ENCODE measurements around the gene CHST8.
"Not testable (repeated sequence)": the region's sequence is repeated elsewhere in the genome, so short reads cannot be mapped to it uniquely, and the experiment has no call there.

The CHST8 gene

DNA sequence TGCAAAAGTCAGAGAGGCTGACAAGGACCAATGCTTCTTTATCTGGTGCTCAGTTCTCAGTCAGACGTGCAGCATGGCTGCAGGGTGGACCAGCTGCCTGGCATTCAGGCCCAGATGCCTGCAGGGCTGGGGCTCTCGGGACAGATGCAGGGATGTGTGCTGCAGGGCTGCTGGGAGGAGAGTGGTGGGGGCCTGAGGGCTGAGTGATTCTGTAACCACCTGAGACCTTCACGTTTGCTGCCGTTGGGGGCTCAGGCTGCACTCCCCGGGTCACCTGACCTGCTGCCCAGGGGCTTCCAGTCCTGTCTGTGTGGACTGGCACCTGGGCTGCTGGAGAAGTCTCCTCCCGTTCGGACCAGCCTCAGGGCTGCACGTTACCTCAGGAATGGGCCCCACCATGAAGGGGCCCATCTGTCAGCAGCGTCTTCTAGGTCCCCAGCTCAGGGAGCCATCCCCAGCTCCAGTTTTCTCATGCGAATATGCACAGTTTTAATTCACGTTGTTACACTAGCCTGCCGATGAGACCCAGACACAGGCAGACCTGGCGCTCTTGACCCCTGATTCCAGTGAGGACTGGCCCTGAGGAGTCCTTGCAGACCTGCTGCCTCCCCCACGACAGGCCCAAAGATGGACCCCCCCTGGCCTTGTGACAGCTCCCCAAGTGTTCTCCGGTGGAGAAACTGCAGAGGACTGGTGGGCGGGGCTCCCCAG lies 191.8 kb downstream of the CHST8 start:
- no peaks in the 10 kb centered on the region for H3K9me3 ChIP-seq (ENCODE audit: control insufficient read depth in 1 of 2, low read length in 2 of 2)
- peaks cover 6 to 31% of the 10 kb centered on the region in 2 donors for H3K36me3 ChIP-seq (ENCODE audit: control insufficient read depth in 1 of 2, insufficient read depth in 2 of 2, low read length in 2 of 2)

DNA sequence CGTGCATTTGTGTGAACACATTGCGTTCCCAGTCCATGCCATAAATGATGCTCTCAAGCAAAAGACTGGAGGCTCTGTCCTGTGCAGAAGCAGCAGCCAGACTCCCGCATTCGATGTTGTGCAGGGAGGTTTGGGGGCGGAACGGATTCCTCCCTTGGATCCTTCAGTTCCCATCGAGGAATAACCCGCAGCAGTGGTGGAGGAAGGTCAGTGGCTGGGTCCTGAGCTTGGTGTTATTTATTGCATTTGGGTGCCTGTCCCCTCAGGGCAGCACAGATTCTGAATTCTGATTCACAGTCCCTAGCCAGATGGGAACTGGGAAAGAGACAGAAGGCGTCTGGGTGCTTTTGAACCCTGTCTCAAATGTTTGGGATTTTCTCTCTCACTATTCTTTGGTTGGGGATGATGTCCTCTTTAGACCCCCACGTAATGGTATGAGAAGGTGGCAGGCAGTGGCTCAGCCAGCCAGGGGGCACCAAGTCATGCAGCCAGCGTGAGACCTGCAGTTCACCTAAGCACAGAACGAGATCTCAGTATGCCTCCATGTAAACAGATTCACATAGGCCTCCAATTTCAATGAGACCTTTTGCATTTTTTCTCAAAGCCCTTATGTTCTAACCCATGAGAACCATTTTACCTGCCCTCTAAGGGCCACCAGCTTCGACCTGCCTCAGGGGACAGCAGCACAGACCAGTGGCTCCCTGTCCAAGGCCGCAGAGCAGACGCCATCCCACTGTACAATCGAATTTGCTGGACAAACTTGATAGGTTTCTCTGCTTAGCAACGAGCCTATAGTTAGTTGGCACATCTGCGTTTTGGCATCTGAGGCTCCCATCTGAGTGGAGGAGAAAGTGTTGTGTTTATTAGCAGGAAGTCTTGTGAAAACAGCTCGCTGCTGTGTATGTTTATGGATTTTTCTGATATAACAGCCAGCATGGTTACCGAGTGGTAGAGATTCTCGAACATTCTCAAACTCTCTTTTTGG lies 192.7 kb downstream of the CHST8 start:
- H3K9me3 ChIP-seq (ENCODE audit: control insufficient read depth in 1 of 2, low read length in 2 of 2) = no peaks in the 10 kb centered on the region
- H3K27ac ChIP-seq (ENCODE audit: low read length) = no peak overlapping the region
- peaks cover 0 to 3% of the 10 kb centered on the region in 2 donors for H3K4me1 ChIP-seq (ENCODE audit: control insufficient read depth in 1 of 2, insufficient read depth in 2 of 2, low read length in 2 of 2)
- no peaks in the 10 kb centered on the region for H3K27me3 ChIP-seq (ENCODE audit: low read depth, low read length)
- H3K4me3 ChIP-seq (ENCODE audit: low read depth in 1 of 2, low read length in 2 of 2) = no peak overlapping the region
- peaks cover 6 to 28% of the 10 kb centered on the region in 2 donors for H3K36me3 ChIP-seq (ENCODE audit: control insufficient read depth in 1 of 2, insufficient read depth in 2 of 2, low read length in 2 of 2)

More for the DNA sequence above, 191.8 kb downstream of the CHST8 start:
- no peaks in the 10 kb centered on the region for H3K4me1 ChIP-seq (ENCODE audit: control insufficient read depth in 1 of 2, insufficient read depth in 2 of 2, low read length in 2 of 2)
- H3K27ac ChIP-seq (ENCODE audit: low read length) = no peak overlapping the region
- H3K4me3 ChIP-seq (ENCODE audit: low read depth in 1 of 2, low read length in 2 of 2) = no peak overlapping the region
- H3K27me3 ChIP-seq (ENCODE audit: low read depth, low read length) = no peaks in the 10 kb centered on the region

DNA sequence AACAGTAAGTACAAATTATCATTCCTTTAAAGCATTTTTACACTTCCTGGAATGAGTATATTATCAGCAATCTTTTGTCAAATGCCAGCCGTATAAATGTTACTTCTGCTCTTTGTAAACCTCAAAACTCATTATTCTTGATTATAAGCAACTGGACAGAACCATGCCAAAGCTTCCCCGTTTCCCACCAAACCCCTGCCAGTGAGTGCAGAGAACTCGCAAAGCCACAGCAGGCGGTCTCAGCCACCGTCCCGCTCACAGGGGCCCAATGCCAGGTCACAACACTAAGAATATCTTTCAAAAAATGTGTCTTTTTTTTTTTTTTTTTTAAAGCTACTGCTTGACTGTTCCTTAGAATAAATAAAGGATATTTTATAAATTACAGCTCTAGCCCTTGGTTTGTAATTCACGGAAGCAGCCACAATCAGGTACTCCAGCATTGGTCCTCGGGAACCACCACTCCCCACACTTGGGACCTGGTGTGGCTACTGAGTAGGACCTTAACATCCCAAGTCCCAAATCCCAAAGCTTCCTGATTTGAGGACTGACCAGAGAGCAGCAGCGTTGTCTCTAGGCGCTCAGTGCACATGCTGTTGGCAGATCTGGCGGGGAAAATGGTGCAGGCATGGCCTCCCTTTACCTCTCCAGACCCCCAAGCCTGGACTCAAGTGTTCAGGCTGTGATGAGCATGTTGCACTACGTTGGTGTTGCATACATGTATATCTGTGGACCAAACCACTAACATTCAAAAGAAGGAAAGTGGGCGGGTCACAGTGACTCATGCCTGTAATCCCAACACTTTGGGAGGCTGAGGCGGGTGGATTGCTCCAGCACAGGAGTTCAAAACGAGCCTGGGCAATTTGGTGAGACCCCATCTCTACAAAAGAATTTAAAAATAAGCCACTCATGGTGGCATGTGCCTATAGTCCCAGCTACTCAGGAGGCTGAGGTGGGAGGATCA lies 193.9 kb downstream of the CHST8 start:
- Histone ChIP-seq H3K4me1 (ENCODE audit: control insufficient read depth in 1 of 2, insufficient read depth in 2 of 2, low read length in 2 of 2) (peaks cover 0 to 15% of the 10 kb centered on the region in 2 donors), H3K36me3 (ENCODE audit: control insufficient read depth in 1 of 2, insufficient read depth in 2 of 2, low read length in 2 of 2) (peaks cover 6 to 28% of the 10 kb centered on the region in 2 donors), H3K4me3 (ENCODE audit: low read depth in 1 of 2, low read length in 2 of 2) (no peak overlapping the region), H3K27me3 (ENCODE audit: low read depth, low read length) (no peaks in the 10 kb centered on the region), H3K9me3 (ENCODE audit: control insufficient read depth in 1 of 2, low read length in 2 of 2) (no peaks in the 10 kb centered on the region), H3K27ac (ENCODE audit: low read length) (no peak overlapping the region)

DNA sequence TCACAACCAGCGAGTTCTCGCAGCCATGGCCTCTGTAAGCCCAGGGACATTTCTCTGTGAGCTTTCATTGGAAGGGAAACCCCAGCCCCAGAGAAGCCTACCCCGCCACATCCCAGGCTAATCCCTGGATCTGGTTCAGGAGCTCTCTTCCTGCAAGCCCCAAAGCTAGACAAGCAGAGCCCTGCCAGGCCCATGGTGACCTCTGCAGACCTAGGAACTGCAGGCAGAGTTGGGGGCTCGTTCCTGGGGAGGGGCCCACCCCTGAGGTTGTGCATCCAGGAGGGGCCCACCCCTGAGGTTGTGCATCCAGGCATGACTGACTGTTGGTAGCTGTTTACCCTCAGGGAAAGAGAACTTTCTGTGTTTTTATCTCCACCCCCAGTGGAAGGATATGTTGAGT lies 196.7 kb downstream of the CHST8 start:
- H3K9me3 ChIP-seq (ENCODE audit: control insufficient read depth in 1 of 2, low read length in 2 of 2) = no peaks in the 10 kb centered on the region
- H3K4me1 ChIP-seq (ENCODE audit: control insufficient read depth in 1 of 2, insufficient read depth in 2 of 2, low read length in 2 of 2) = peaks cover 0 to 19% of the 10 kb centered on the region in 2 donors
- no peaks in the 10 kb centered on the region for H3K27me3 ChIP-seq (ENCODE audit: low read depth, low read length)
- H3K27ac ChIP-seq (ENCODE audit: low read length) = no peak overlapping the region
- peaks cover 0 to 2% of the 10 kb centered on the region in 2 donors for H3K36me3 ChIP-seq (ENCODE audit: control insufficient read depth in 1 of 2, insufficient read depth in 2 of 2, low read length in 2 of 2)
- H3K4me3 ChIP-seq (ENCODE audit: low read depth in 1 of 2, low read length in 2 of 2) = no peak overlapping the region

DNA sequence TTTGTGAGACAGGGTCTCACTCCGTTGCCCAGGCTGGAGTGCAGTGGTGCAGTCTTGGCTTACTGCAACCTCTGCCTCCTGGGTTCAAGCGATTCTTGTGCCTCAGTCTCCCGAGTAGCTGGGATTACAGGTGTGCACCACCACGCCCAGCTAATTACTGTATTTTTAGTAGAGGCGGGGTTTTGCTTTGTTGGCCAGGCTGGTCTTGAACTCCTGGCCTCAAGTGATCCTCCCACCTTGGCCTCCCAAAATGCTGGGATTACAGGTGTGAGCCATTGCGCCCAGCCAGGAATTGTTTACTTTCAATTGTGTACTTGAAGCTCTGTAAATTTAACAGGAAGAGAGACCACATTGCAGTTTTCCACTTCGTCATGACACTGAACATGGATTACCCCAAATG lies 197.3 kb downstream of the CHST8 start:
- not testable (repeated sequence) for H3K9me3 ChIP-seq (ENCODE audit: control insufficient read depth in 1 of 2, low read length in 2 of 2); H3K27ac ChIP-seq (ENCODE audit: low read length); H3K27me3 ChIP-seq (ENCODE audit: low read depth, low read length); H3K36me3 ChIP-seq (ENCODE audit: control insufficient read depth in 1 of 2, insufficient read depth in 2 of 2, low read length in 2 of 2); H3K4me3 ChIP-seq (ENCODE audit: low read depth in 1 of 2, low read length in 2 of 2)
- peaks cover 0 to 19% of the 10 kb centered on the region in 2 donors for H3K4me1 ChIP-seq (ENCODE audit: control insufficient read depth in 1 of 2, insufficient read depth in 2 of 2, low read length in 2 of 2)

DNA sequence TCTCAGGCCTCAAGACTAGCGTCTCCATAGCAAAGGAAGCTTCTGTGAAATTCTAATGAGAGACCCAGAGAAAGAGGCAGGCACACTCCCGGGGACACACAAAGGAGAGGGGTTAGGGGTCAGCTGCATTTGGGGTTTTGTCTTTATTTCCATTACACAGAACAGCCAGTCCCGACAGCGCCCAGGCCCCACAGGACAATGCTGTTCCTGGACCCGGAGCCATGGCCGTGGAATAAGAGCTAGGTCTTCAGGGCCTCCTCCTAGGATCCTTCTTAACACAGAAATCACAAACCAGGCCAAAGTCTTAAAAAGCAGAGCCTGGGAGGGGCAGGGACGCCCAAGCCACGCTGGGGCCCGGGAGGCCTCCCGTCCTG lies 197.7 kb downstream of the CHST8 start:
- Histone ChIP-seq H3K27ac (ENCODE audit: low read length) (no peak overlapping the region), H3K9me3 (ENCODE audit: control insufficient read depth in 1 of 2, low read length in 2 of 2) (no peaks in the 10 kb centered on the region), H3K27me3 (ENCODE audit: low read depth, low read length) (no peaks in the 10 kb centered on the region), H3K4me3 (ENCODE audit: low read depth in 1 of 2, low read length in 2 of 2) (peak overlapping the region; percentile 37 to 66), H3K4me1 (ENCODE audit: control insufficient read depth in 1 of 2, insufficient read depth in 2 of 2, low read length in 2 of 2) (peaks cover 0 to 19% of the 10 kb centered on the region in 2 donors), H3K36me3 (ENCODE audit: control insufficient read depth in 1 of 2, insufficient read depth in 2 of 2, low read length in 2 of 2) (no peaks in the 10 kb centered on the region)

DNA sequence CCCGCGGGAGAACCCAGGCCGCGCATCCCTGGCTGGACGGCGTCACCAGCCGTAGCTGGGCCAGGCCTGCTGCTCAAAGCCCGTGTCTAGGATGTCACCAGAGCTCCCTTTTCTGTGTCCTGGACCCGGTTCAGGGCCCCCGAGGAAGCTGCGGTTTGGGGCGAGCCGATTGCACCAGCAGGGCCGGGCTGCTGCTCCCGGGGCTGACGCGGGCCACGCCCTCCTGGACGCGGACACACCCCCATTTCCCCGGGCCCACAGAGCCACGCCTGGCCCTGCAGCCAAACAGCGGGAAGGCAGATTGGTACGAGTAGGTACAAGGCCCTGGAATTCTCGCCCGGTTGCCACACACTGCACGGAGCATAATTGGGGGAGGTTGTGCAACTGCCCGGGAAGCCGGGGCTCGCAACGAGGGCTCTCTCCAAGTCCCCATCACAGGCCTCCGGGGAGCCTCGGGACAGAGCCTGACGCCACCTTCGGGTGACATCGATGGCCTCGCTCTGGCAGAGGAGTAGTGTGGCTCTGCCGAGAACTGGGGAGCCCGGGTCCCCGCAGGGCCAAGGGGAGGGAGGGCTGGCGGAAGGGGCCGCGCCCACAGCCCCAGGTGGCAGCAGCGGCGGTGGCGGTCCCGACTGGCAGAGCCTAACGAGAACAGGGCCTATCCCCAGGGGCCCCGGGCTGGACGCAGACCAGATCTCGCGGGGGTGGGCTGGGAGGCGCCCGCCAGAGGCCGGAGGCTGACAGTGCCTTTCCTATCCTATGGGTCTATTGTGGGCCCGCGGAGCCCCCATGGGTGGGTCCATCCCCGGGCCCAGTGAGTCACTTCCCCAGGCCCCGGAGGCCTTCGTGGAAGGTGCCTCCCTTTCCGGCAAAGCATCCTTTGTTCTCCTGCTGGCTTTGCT lies 198.4 kb downstream of the CHST8 start:
- no peak overlapping the region for H3K27ac ChIP-seq (ENCODE audit: low read length)
- H3K4me3 ChIP-seq (ENCODE audit: low read depth in 1 of 2, low read length in 2 of 2) = peak overlapping the region; percentile 37 to 66
- H3K36me3 ChIP-seq (ENCODE audit: control insufficient read depth in 1 of 2, insufficient read depth in 2 of 2, low read length in 2 of 2) = no peaks in the 10 kb centered on the region
- H3K4me1 ChIP-seq (ENCODE audit: control insufficient read depth in 1 of 2, insufficient read depth in 2 of 2, low read length in 2 of 2) = peaks cover 0 to 19% of the 10 kb centered on the region in 2 donors
- no peaks in the 10 kb centered on the region for H3K9me3 ChIP-seq (ENCODE audit: control insufficient read depth in 1 of 2, low read length in 2 of 2)
- no peaks in the 10 kb centered on the region for H3K27me3 ChIP-seq (ENCODE audit: low read depth, low read length)

DNA sequence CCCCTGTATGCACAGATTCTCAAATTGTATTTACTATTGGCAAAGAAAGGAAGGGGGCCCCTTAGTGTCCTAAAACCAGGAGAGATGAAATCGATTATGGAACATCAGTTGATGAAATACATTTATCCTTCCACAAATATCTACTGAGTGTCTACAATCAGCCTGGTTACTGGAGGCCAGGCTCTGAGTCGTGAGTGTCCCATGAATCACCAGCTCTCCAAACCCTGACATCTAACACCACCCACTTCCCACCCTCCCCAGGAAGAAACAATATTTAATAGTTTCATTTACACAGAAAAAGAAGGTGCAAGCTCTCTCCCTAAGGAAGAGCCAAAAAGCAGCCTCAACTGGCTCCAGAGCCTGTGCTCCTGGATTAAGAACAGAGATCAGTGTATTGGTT lies 200.1 kb downstream of the CHST8 start:
- Histone ChIP-seq H3K4me3 (ENCODE audit: low read depth in 1 of 2, low read length in 2 of 2) (no peak overlapping the region), H3K27ac (ENCODE audit: low read length) (no peak overlapping the region), H3K36me3 (ENCODE audit: control insufficient read depth in 1 of 2, insufficient read depth in 2 of 2, low read length in 2 of 2) (no peaks in the 10 kb centered on the region), H3K9me3 (ENCODE audit: control insufficient read depth in 1 of 2, low read length in 2 of 2) (no peaks in the 10 kb centered on the region), H3K27me3 (ENCODE audit: low read depth, low read length) (no peaks in the 10 kb centered on the region), H3K4me1 (ENCODE audit: control insufficient read depth in 1 of 2, insufficient read depth in 2 of 2, low read length in 2 of 2) (peaks cover 0 to 19% of the 10 kb centered on the region in 2 donors)
